H1 (cell line): ENCODE results near the gene TEKT1.
"Not testable (repeated sequence)": the region's sequence is repeated elsewhere in the genome, so short reads cannot be mapped to it uniquely, and the experiment has no call there.

ENCODE experiments used
- CTCF ChIP-seq, 3 experiments: IDR thresholded peaks; 1 replicate in 2 of 3; 2 replicates in 1 of 3; pipeline versions ENCODE4 v1.5.1 to v1.6.1; 2011; ENCODE audit warnings: low read length in 3 of 3, mild to moderate bottlenecking in 3 of 3, inconsistent platforms in 2 of 3, low read depth in 1 of 3, moderate library complexity in 1 of 3; ENCODE audit not compliant: insufficient read depth in 1 of 3; ENCODE audit errors: control extremely low read depth in 1 of 3
- JUND ChIP-seq: IDR thresholded peaks from 2 replicates; pipeline ENCODE4 v1.6.1; 2011; ENCODE audit warnings: mild to moderate bottlenecking, improper control_type of control experiment, low read length
- KDM1A ChIP-seq: fragments of 200-600, 300-600 bp; sonication (generic); IDR thresholded peaks from 2 replicates; pipeline ENCODE4 v1.7.1; 2016; ENCODE audit warnings: mild to moderate bottlenecking, low read length, borderline replicate concordance
- KDM5A ChIP-seq: fragments of 200-600 bp; IDR thresholded peaks from 2 replicates; pipeline ENCODE4 v1.7.1; 2012; ENCODE audit warnings: mild to moderate bottlenecking, low read length, inconsistent platforms, mixed read lengths
- POLR2A ChIP-seq, 2 experiments: IDR thresholded peaks; 1 replicate in 1 of 2; 2 replicates in 1 of 2; pipeline ENCODE4 v1.6.1; 2011; ENCODE audit warnings: low read depth in 2 of 2, low read length in 2 of 2, mild to moderate bottlenecking in 2 of 2; ENCODE audit errors: control extremely low read depth in 1 of 2
- POU5F1 ChIP-seq: IDR thresholded peaks from 2 replicates; pipeline ENCODE4 v1.6.1; 2011; ENCODE audit warnings: low read depth, mild to moderate bottlenecking, low read length, moderate library complexity
- RBBP5 ChIP-seq: IDR thresholded peaks from 2 replicates; pipeline ENCODE4 v1.7.1; 2012; ENCODE audit warnings: low read depth, mild to moderate bottlenecking, inconsistent platforms, low read length, moderate library complexity, borderline replicate concordance
- TCF12 ChIP-seq: IDR thresholded peaks from 2 replicates; pipeline ENCODE4 v1.6.1; 2011; ENCODE audit warnings: low read depth, mild to moderate bottlenecking, low read length

GRCh38 chr17:6879221-6879975 is 47.9 kb upstream of the TEKT1 start:
- not testable (repeated sequence) for TF ChIP-seq KDM5A; TCF12; JUND; CTCF (IDR thresholded peaks at IDR 0.05; ENCODE audit: control extremely low read depth in 1 of 3, insufficient read depth in 1 of 3, low read depth in 1 of 3, low read length in 3 of 3); POU5F1; POLR2A (IDR thresholded peaks at IDR 0.05; ENCODE audit: control extremely low read depth in 1 of 2, low read depth in 2 of 2, low read length in 2 of 2); RBBP5; KDM1A
